HG02642 (cell line): ENCODE measurements around the gene S100B.

ENCODE experiments used
- ATAC-seq: cut with Tn5 transposase; IDR thresholded peaks from one replicate; pipeline ENCODE4 v1.9.1; 2021; ENCODE audit warnings: mild to moderate bottlenecking; ENCODE audit not compliant: unreplicated experiment, poor library complexity

The S100B gene

GRCh38 chr21:46628868-46629267 is 24.0 kb upstream of the S100B start:
- ATAC-seq: no peak

- ATAC-seq: no peak
Observed at GRCh38 chr21:46627726-46628125, 22.8 kb upstream of the S100B start.

- no peak for ATAC-seq
Observed at GRCh38 chr21:46626975-46627501, 22.2 kb upstream of the S100B start.

- ATAC-seq: no peak
Observed at GRCh38 chr21:46626536-46626935, 21.7 kb upstream of the S100B start.

DNA sequence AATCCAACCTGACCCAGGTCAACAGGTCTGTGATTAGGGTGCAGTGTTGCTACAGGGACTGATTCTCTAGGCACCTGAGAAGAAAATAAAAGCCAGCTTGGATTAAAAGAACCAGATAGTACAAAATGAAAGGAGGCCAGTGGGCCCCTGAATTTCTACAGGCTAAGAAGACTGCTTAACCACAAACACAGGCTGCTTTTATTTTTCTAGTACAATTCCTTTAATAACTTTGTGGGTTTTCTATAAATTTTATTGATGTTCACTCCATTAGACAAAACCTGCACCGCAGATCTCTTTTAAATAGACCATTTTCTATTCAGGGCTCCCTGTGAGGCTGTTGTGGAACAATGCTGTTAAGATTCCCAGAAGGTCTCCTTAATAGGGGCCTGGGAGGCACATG is 20.9 kb upstream of the S100B start:
- ATAC-seq: no peak

DNA sequence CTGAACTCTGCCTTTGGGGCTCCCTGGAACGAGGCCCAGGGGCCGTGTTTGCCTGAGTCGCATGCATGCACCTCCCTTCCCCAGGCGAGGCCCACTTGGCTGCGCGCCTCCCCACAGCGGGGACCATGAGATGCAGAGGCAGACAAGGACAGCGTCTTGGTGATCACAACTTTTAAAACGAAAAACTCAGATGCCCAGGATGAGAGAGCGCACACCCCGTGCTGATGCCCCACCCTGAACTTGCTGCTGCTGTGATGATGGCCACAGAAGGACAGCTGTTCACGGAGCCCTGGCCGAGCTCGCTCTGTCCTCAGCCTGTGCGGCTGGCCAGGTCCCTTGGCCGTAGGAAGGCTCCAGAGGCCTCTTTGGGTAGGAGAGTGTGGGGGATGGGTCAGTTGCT is 19.2 kb upstream of the S100B start:
- no peak for ATAC-seq

GRCh38 chr21:46622226-46622625 is 17.3 kb upstream of the S100B start:
- ATAC-seq: no peak

DNA sequence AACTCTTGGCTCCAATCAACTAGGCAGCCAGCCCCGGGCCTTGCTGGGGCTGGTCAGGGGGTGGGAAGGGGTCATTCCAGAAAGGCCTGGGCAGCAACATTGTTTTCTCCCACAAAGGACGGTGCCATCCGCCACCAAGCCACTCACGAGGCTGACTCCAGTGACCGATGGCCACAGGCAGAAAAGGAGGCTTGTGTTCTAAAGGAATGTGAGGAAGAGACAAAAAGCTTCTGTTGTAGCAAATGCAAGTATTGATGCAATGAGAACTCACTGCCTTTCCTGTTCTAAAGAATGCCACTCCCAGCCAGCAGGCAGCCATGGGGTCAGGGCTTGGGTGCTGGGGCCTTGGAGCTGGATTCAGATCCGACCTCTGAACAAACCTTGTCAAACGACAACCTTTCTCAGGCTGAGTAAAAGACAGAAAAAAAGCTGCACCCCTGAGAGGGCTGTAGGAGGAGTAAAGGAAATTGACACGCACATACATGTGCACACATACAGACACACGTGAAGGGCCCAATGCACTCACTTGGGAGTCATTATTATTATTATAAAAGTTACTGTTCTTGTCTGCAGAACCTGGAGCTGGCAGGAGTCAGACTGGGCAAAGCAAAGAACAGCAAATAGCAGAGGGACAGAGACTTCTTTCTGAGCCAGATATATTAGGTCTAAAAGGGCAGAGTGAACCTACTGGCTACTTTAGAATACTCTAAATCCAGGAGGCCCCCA is 16.7 kb upstream of the S100B start:
- no peak for ATAC-seq

- ATAC-seq: no peak
Observed at GRCh38 chr21:46620846-46621245, 16.0 kb upstream of the S100B start.

GRCh38 chr21:46619846-46620245 is 15.0 kb upstream of the S100B start:
- ATAC-seq: no peak

DNA sequence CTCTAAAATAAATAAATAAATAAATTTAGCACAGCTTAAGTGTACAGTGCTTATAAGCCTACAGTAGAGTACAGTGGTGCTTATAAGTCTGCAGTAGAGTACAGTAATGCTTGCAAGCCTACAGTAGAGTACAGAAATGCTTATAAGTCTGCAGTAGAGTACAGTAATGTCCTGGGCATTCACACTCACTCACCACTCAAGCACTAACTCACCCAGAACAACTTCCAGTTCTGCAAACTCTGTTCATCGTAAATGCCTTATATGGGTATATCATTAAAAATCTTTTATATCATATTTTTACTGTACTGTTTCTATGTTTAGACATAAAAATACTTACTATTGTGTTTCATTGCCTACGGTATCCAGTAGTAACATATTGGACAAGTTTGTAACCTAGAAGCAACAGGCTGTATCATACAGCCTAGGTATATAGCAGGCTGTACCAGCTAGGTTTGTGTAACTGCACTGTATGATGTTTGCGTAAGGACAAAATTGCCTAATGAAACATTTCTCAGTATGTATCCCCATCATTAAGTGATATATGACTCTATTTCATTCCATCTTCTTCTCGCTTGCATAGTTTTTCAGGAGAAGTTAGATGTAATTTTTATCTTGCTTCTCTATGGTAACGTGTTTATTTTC is 14.0 kb upstream of the S100B start:
- no peak for ATAC-seq

- no peak for ATAC-seq
Observed at GRCh38 chr21:46617267-46618051, 12.6 kb upstream of the S100B start.

GRCh38 chr21:46616656-46617055 is 11.8 kb upstream of the S100B start:
- no peak for ATAC-seq

- no peak for ATAC-seq
Observed at GRCh38 chr21:46616050-46616449, 11.2 kb upstream of the S100B start.

GRCh38 chr21:46613391-46613790 is 8.5 kb upstream of the S100B start:
- no peak for ATAC-seq

- ATAC-seq: no peak
Observed at GRCh38 chr21:46610018-46610701, 5.3 kb upstream of the S100B start.

DNA sequence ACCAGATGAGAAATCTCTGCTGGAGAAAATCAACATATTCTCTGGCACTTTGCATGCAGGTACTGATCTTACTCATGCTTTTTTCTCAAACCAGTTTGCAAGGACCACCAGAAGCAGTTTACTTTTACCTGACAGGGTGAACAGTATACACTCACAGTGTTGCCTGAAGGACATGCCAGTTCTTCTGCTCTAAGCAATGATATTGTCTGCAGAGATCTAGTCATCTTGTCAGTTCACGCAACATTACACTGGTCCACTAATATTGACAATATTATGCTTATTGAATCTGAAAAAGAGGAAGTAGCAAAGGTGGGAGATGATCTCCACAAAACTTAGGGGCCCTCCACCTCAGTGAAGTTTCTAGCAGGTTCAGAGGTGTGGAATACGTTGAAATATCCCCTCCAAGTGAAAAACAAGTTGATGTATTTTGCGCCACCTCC is 3.8 kb upstream of the S100B start:
- no peak for ATAC-seq

GRCh38 chr21:46607636-46608035 is 2.8 kb upstream of the S100B start:
- no peak for ATAC-seq

- no peak for ATAC-seq
Observed at GRCh38 chr21:46606427-46606813, 1.5 kb upstream of the S100B start.

DNA sequence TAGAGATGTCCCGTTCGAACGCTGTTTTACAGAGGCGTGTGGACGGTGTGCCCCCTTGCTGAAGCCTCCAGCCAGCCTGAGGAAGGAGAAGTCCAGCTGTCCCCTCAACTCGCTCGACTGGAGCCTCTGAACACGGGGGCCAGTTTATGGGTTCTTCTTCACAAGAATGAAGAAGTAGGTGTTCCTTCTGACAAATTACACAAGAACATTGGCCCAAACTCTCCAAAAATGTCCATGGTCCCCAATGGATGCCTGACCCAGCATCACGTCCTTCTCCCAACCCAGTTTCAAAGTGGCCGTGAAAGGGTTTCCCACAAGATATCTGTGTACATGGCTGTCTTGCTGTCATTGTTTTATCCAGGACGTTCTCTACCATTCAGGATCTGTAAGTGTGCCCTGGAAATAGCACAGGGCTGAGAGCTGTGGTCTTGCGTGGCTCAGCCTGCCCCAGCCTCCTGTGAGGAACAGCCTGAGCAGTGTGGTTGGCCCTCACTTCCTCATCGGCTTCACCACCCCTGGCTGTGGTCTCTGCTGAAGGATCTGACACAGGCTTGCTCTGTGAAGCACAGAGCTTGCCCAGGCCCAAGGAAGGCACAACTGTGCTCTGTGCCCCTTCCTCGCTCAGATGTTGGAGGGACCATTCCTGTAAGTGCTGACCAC is 1.0 kb upstream of the S100B start:
- ATAC-seq: peak; percentile 72
